WTC11 (cell line): ENCODE results near the gene NUAK2.

ENCODE experiments used
- ATF3 ChIP-seq: sonication (generic); formaldehyde crosslinking; conservative IDR thresholded peaks from 2 replicates; pipeline ENCODE4 v1.8.1; 2022; ENCODE audit warnings: mild to moderate bottlenecking, missing genetic modification reagents
- IRF2 ChIP-seq: sonication (generic); formaldehyde crosslinking; IDR thresholded peaks from 2 replicates; pipeline ENCODE4 v1.8.0; 2022; ENCODE audit warnings: low read depth, missing genetic modification reagents, borderline replicate concordance
- KAT7 ChIP-seq: sonication (generic); formaldehyde crosslinking; IDR thresholded peaks from 2 replicates; pipeline ENCODE4 v1.8.1; 2023; ENCODE audit warnings: missing genetic modification reagents, mild to moderate bottlenecking, borderline replicate concordance
- NR3C1 ChIP-seq: sonication (generic); formaldehyde crosslinking; conservative IDR thresholded peaks from 2 replicates; pipeline ENCODE4 v1.8.1; 2023; ENCODE audit warnings: low read depth, mild to moderate bottlenecking, missing genetic modification reagents
- SMAD3 ChIP-seq: sonication (generic); formaldehyde crosslinking; IDR thresholded peaks from 2 replicates; pipeline ENCODE4 v1.8.0; 2022; ENCODE audit warnings: missing genetic modification reagents, mild to moderate bottlenecking, borderline replicate concordance
- ZBTB21 ChIP-seq: sonication (generic); formaldehyde crosslinking; IDR thresholded peaks from 2 replicates; pipeline ENCODE4 v1.8.1; 2023; ENCODE audit warnings: mild to moderate bottlenecking, missing genetic modification reagents, borderline replicate concordance
- ZMAT4 ChIP-seq: fragments of 250-450 bp; sonication (Bioruptor Pico); IDR thresholded peaks from 2 replicates; pipeline ENCODE4 v1.9.0; 2021; ENCODE audit warnings: mild to moderate bottlenecking
- ZNF263 ChIP-seq: sonication (generic); formaldehyde crosslinking; IDR thresholded peaks from 2 replicates; pipeline ENCODE4 v1.8.1; 2022; ENCODE audit warnings: low read depth, mild to moderate bottlenecking, moderate library complexity, missing genetic modification reagents
- TF ChIP-seq, protein P1 (sequence below): fragments of 200-600 bp; IDR thresholded peaks from 2 replicates; pipeline ENCODE4 v1.8.0; 2022; ENCODE audit warnings: antibody characterized with exemption
- TF ChIP-seq, protein P2 (sequence below): sonication (generic); formaldehyde crosslinking; IDR thresholded peaks from 2 replicates; pipeline ENCODE4 v1.8.0; 2022; ENCODE audit warnings: mild to moderate bottlenecking, missing genetic modification reagents
- TF ChIP-seq, protein P3 (sequence below): sonication (generic); formaldehyde crosslinking; IDR thresholded peaks from 2 replicates; pipeline ENCODE4 v1.8.1; 2023; ENCODE audit warnings: mild to moderate bottlenecking, missing genetic modification reagents, moderate library complexity

- TF ChIP-seq ZMAT4: no peak
- TF ChIP-seq, protein P1, sequence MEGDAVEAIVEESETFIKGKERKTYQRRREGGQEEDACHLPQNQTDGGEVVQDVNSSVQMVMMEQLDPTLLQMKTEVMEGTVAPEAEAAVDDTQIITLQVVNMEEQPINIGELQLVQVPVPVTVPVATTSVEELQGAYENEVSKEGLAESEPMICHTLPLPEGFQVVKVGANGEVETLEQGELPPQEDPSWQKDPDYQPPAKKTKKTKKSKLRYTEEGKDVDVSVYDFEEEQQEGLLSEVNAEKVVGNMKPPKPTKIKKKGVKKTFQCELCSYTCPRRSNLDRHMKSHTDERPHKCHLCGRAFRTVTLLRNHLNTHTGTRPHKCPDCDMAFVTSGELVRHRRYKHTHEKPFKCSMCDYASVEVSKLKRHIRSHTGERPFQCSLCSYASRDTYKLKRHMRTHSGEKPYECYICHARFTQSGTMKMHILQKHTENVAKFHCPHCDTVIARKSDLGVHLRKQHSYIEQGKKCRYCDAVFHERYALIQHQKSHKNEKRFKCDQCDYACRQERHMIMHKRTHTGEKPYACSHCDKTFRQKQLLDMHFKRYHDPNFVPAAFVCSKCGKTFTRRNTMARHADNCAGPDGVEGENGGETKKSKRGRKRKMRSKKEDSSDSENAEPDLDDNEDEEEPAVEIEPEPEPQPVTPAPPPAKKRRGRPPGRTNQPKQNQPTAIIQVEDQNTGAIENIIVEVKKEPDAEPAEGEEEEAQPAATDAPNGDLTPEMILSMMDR: no peak
- no peak for TF ChIP-seq SMAD3 (CRISPR knock-in tag)
- TF ChIP-seq ATF3: no peak
- no peak for TF ChIP-seq ZNF263 (CRISPR knock-in tag)
- TF ChIP-seq, protein P2, sequence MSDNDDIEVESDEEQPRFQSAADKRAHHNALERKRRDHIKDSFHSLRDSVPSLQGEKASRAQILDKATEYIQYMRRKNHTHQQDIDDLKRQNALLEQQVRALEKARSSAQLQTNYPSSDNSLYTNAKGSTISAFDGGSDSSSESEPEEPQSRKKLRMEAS (CRISPR knock-in tag): no peak
- no peak for TF ChIP-seq KAT7
- TF ChIP-seq, protein P3, sequence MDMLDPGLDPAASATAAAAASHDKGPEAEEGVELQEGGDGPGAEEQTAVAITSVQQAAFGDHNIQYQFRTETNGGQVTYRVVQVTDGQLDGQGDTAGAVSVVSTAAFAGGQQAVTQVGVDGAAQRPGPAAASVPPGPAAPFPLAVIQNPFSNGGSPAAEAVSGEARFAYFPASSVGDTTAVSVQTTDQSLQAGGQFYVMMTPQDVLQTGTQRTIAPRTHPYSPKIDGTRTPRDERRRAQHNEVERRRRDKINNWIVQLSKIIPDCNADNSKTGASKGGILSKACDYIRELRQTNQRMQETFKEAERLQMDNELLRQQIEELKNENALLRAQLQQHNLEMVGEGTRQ (CRISPR knock-in tag): no peak
- TF ChIP-seq ZBTB21 (CRISPR knock-in tag): no peak
- no peak for TF ChIP-seq IRF2 (CRISPR knock-in tag)
- no peak for TF ChIP-seq NR3C1 (CRISPR knock-in tag)
Observed at GRCh38 chr1:205326812-205327466, 5.4 kb upstream of the NUAK2 start.
